ENCODE results near the gene MYOD1.

- TF ChIP-seq, protein P1, sequence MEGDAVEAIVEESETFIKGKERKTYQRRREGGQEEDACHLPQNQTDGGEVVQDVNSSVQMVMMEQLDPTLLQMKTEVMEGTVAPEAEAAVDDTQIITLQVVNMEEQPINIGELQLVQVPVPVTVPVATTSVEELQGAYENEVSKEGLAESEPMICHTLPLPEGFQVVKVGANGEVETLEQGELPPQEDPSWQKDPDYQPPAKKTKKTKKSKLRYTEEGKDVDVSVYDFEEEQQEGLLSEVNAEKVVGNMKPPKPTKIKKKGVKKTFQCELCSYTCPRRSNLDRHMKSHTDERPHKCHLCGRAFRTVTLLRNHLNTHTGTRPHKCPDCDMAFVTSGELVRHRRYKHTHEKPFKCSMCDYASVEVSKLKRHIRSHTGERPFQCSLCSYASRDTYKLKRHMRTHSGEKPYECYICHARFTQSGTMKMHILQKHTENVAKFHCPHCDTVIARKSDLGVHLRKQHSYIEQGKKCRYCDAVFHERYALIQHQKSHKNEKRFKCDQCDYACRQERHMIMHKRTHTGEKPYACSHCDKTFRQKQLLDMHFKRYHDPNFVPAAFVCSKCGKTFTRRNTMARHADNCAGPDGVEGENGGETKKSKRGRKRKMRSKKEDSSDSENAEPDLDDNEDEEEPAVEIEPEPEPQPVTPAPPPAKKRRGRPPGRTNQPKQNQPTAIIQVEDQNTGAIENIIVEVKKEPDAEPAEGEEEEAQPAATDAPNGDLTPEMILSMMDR (IDR thresholded peaks at IDR 0.05), result no peak
- TF ChIP-seq POLR2A (IDR thresholded peaks at IDR 0.05), result no peak
These were observed 48.0 kb downstream of the MYOD1 start for GRCh38 chr11:17767301-17767885.
